Naive thymus-derived CD4-positive, alpha-beta T cell (primary cell): ENCODE results near the gene EYA2. TPM values are rescaled to one million over a fixed set of nuclear protein-coding genes. Genes with fewer than 3 reads are reported as not detected.

ENCODE experiments used
- ATAC-seq: fragments of 150-1000 bp; cut with Tn5 transposase; 2 replicates; pipeline ENCODE4 v1.10.0; 2021; ENCODE audit warnings: mild to moderate bottlenecking, moderate library complexity
- CTCF ChIA-PET: fragments of 350-600 bp; sonication (Branson Sonifier 250); formaldehyde crosslinking; loops from one replicate; lab custom pipeline; 2021; ENCODE audit warnings: antibody characterized with exemption; lab: Charles Lee
- POLR2A ChIA-PET: fragments of 350-600 bp; sonication (Branson Sonifier 250); formaldehyde crosslinking; loops from one replicate; lab custom pipeline; 2021; ENCODE audit warnings: antibody characterized with exemption, inconsistent platforms; lab: Charles Lee
- DNase-seq, 9 donors: peaks; one replicate each; pipeline versions ENCODE4 v3.0.0 to v3.0.0-alpha.2; 2020 to 2022; ENCODE audit warnings: mixed read lengths in 1 of 9
- H3K27ac ChIP-seq: one replicate; pipeline ENCODE4 v1.7.0; 2013; ENCODE audit warnings: mild to moderate bottlenecking, low read depth, low read length, moderate library complexity
- H3K27me3 ChIP-seq, 2 donors: one replicate each; pipeline ENCODE4 v1.7.0; 2013; ENCODE audit warnings: low read length in 2 of 2, mild to moderate bottlenecking in 2 of 2, moderate library complexity in 2 of 2; ENCODE audit not compliant: control insufficient read depth in 2 of 2, insufficient read depth in 2 of 2
- H3K36me3 ChIP-seq, 3 experiments: 1 replicate in 2 of 3; 2 replicates in 1 of 3; pipeline ENCODE4 v1.7.0; 2013; ENCODE audit warnings: low read length in 3 of 3, mild to moderate bottlenecking in 3 of 3, moderate library complexity in 1 of 3; ENCODE audit not compliant: insufficient read depth in 3 of 3, control insufficient read depth in 2 of 3
- H3K4me1 ChIP-seq, 2 donors: one replicate each; pipeline ENCODE4 v1.7.0; 2013; ENCODE audit warnings: low read length in 2 of 2, mild to moderate bottlenecking in 2 of 2, moderate library complexity in 1 of 2; ENCODE audit not compliant: control insufficient read depth in 2 of 2, insufficient read depth in 2 of 2
- H3K4me3 ChIP-seq: 2 replicates; pipeline ENCODE4 v1.7.0; 2013; ENCODE audit warnings: mild to moderate bottlenecking, low read length
- H3K9me3 ChIP-seq, 3 experiments: 1 replicate in 2 of 3; 2 replicates in 1 of 3; pipeline ENCODE4 v1.7.0; 2013; ENCODE audit warnings: low read length in 3 of 3; ENCODE audit not compliant: control insufficient read depth in 2 of 3
- H3K27ac Mint-ChIP-seq, 9 donors: one replicate each; pipeline ENCODE4 v1.8.0; 2020 to 2022; ENCODE audit warnings: mixed read lengths in 9 of 9, mild to moderate bottlenecking in 8 of 9, moderate library complexity in 5 of 9, inconsistent platforms in 2 of 9
- H3K27me3 Mint-ChIP-seq, 5 donors: one replicate each; pipeline ENCODE4 v1.8.0; 2021 to 2022; ENCODE audit warnings: mixed read lengths in 5 of 5, mild to moderate bottlenecking in 1 of 5
- H3K36me3 Mint-ChIP-seq, 5 donors: one replicate each; pipeline ENCODE4 v1.8.0; 2020 to 2022; ENCODE audit warnings: mixed read lengths in 5 of 5, mild to moderate bottlenecking in 3 of 5, inconsistent platforms in 1 of 5
- H3K4me1 Mint-ChIP-seq, 7 donors: one replicate each; pipeline ENCODE4 v1.8.0; 2020 to 2022; ENCODE audit warnings: mixed read lengths in 7 of 7, mild to moderate bottlenecking in 3 of 7, inconsistent platforms in 1 of 7
- H3K4me3 Mint-ChIP-seq, 10 donors: one replicate each; pipeline ENCODE4 v1.8.0; 2020 to 2022; ENCODE audit warnings: mild to moderate bottlenecking in 10 of 10, mixed read lengths in 10 of 10, moderate library complexity in 6 of 10, inconsistent platforms in 2 of 10
- H3K9me3 Mint-ChIP-seq, 11 donors: one replicate each; pipeline ENCODE4 v1.8.0; 2020 to 2022; ENCODE audit warnings: mixed read lengths in 11 of 11, mild to moderate bottlenecking in 4 of 11, inconsistent platforms in 1 of 11, moderate library complexity in 1 of 11
- intact Hi-C, 2 donors: fragments of 100-400 bp; cut with micrococcal nuclease; formaldehyde crosslinking; loops; one replicate each; pipeline ENCODE4 v1.15.1; 2023
- polyA plus RNA-seq, 2 donors: library from polyadenylated mRNA; unstranded; fragments of 300-500 nt; fragmentation: Illumina TruSeq; gene quantifications; one replicate each; pipeline ENCODE4 v1.2.3, GENCODE V29; 2021
- total RNA-seq, 6 experiments: library from RNA in 5 of 6; stranded (reverse) in 5 of 6; gene quantifications; 1 replicate in 5 of 6; 2 replicates in 1 of 6; pipeline ENCODE4 v1.2.3 and lab custom pipeline; 2021 to 2026

The EYA2 gene
- total and polyA plus RNA-seq, 7 experiments from 2014 or later, result 0.16 TPM; not detected in 6

DNA sequence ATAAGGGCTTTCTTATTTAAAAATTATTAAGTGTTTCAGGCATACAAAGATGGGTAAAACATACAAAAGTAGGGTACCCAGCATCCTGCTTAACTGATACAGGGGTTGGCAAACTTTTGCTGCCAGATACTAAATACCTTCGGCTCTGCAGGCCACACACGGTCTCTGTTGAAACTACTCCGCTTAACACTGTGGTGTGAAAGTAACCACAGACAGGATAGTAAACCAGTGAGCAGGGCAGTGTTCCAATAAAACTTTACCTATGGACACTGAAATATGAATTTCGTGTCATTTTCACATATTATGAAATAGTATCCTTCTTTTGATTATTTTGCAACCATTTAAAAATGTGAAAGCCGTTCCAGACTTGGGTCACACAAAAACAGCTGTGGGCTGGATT, 92.4 kb downstream of the EYA2 start:
- Mint-ChIP-seq H3K27me3 (peaks cover 23 to 43% (median 30%) of the 10 kb centered on the region in 5 donors), H3K4me3 (no peak overlapping the region), H3K4me1 (peaks cover 0 to 32% (median 0%) of the 10 kb centered on the region in 7 donors), H3K36me3 (peaks cover 0 to 24% (median 4%) of the 10 kb centered on the region in 5 donors), H3K9me3 (peaks cover 4 to 25% (median 15%) of the 10 kb centered on the region in 11 donors), H3K27ac (no peak overlapping the region)
- ATAC-seq (no peak), DNase-seq (no peak)
- ChIA-PET CTCF (no interaction called here), POLR2A (no interaction called here)
- H3K36me3 ChIP-seq, result no peaks in the 10 kb centered on the region
- no peaks in the 10 kb centered on the region for H3K4me1 ChIP-seq
- H3K9me3 ChIP-seq, result peaks cover 0 to 9% (median 0%) of the 10 kb centered on the region in 3 experiments
- H3K27me3 ChIP-seq, result no peaks in the 10 kb centered on the region
- no peak overlapping the region for H3K27ac ChIP-seq
- no peak overlapping the region for H3K4me3 ChIP-seq
- intact Hi-C loops, result no loop called here

DNA sequence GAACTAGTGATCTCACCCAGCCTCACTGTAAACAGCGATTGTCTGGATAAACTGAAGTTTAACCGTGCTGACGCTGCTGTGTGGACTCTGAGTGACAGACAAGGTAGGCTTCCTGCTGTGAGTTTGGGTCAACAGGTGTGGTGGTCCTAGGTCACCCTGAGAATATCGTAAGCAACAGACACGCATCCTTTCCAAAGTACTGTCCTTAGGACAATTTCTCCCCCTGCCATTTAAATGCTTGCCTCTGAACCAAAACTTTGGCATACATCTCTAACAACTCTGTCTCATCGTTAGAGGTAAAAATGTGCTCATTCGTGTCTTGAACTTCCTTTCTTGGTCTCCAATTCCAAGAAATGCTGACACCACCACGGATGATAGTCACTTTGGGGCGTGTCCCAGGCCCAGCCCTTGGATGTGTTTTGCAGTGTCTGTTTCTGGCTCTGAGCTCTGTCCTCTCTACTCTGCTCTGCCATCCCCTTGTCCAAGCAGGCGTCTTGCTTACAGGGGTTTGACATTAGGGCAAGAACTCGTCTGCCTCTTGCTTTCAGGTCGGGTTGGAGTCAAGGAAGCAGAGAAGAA, 95.5 kb downstream of the EYA2 start:
- H3K4me1 ChIP-seq, result no peaks in the 10 kb centered on the region
- Mint-ChIP-seq H3K27me3 (peaks cover 10 to 39% (median 26%) of the 10 kb centered on the region in 5 donors), H3K36me3 (peaks cover 0 to 25% (median 0%) of the 10 kb centered on the region in 5 donors), H3K9me3 (peaks cover 0 to 5% (median 0%) of the 10 kb centered on the region in 11 donors), H3K4me1 (peaks cover 0 to 56% (median 8%) of the 10 kb centered on the region in 7 donors), H3K27ac (peak overlapping the region in 1 of 9 donors; percentile 97), H3K4me3 (peak overlapping the region in 1 of 10 donors; percentile 69)
- no peaks in the 10 kb centered on the region for H3K9me3 ChIP-seq
- ATAC-seq, result no peak
- peak in 1 of 9 donors; percentile 54 for DNase-seq
- H3K4me3 ChIP-seq, result no peak overlapping the region
- CTCF ChIA-PET, result no interaction called here
- no peaks in the 10 kb centered on the region for H3K27me3 ChIP-seq
- H3K27ac ChIP-seq, result no peak overlapping the region
- intact Hi-C loops, result loop anchor here in 1 of 2 donors (5.0 to 10.0 kb wide), 2 partner anchors 305 to 497 kb away; partner anchors contain the start of gene TP53RK
- POLR2A ChIA-PET, result no interaction called here
- no peaks in the 10 kb centered on the region for H3K36me3 ChIP-seq

DNA sequence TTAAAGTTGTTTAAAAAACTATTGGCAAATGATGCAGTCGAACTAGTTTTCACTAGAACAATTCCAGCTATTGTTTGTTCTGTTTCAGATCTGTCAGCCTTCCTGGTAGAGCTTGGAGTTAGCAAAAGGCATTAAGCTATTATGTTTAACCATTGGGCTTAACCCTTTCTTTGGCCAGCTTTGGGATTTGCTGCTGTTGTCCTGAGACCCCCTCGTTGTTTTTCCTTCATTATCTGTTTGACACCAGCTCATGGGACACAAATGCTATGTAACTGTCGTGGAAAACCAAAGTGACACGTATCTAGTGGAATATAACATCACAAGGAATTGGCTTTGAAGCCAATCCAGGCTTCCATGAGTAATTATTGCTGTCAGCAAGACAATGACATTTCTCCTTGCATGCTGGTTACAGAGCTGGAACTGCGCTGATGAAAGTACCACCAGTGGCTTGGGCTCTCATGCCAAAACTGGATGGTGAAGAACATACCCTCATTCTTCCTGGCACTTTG, 96.0 kb downstream of the EYA2 start:
- DNase-seq (no peak), ATAC-seq (no peak)
- Mint-ChIP-seq H3K9me3 (peaks cover 0 to 5% (median 0%) of the 10 kb centered on the region in 11 donors), H3K36me3 (peaks cover 0 to 25% (median 0%) of the 10 kb centered on the region in 5 donors), H3K27ac (peak overlapping the region in 1 of 9 donors; percentile 97), H3K4me1 (peaks cover 0 to 58% (median 8%) of the 10 kb centered on the region in 7 donors), H3K27me3 (peaks cover 7 to 34% (median 22%) of the 10 kb centered on the region in 5 donors), H3K4me3 (peak overlapping the region in 1 of 10 donors; percentile 69)
- ChIA-PET CTCF (no interaction called here), POLR2A (no interaction called here)
- Histone ChIP-seq H3K4me3 (no peak overlapping the region), H3K36me3 (no peaks in the 10 kb centered on the region), H3K27ac (no peak overlapping the region), H3K27me3 (no peaks in the 10 kb centered on the region), H3K9me3 (no peaks in the 10 kb centered on the region), H3K4me1 (no peaks in the 10 kb centered on the region)
- intact Hi-C loops, result loop anchor here in 1 of 2 donors (5.0 to 10.0 kb wide), 2 partner anchors 306 to 497 kb away; partner anchors contain the start of gene TP53RK

DNA sequence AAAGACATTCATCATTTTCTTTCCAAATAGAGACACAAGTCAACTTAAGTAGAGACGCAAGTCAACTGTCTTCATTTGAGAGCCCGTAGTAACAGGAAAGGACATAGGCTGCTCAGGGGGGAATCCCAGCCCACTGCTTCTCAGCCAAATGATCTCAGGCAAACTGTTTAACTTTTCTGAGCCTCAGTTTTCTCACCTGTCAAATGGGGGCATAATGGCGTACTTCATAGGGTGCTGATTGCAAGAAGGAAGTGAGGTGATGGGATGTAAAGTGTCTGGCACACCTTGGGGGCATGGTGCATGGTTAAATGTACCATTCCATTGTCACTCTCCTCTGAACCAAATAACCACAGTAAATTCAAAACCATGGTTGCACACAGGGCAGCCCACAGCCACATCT, 96.5 kb downstream of the EYA2 start:
- Histone ChIP-seq H3K9me3 (no peaks in the 10 kb centered on the region), H3K4me1 (no peaks in the 10 kb centered on the region), H3K36me3 (no peaks in the 10 kb centered on the region), H3K4me3 (no peak overlapping the region), H3K27me3 (no peaks in the 10 kb centered on the region), H3K27ac (no peak overlapping the region)
- H3K27me3 Mint-ChIP-seq, result peaks cover 7 to 34% (median 22%) of the 10 kb centered on the region in 5 donors
- peaks cover 0 to 62% (median 8%) of the 10 kb centered on the region in 7 donors for H3K4me1 Mint-ChIP-seq
- H3K4me3 Mint-ChIP-seq, result peak overlapping the region in 1 of 10 donors; percentile 69
- H3K9me3 Mint-ChIP-seq, result peaks cover 0 to 5% (median 0%) of the 10 kb centered on the region in 11 donors
- ATAC-seq, result no peak
- intact Hi-C loops, result loop anchor here in 1 of 2 donors (5.0 to 10.0 kb wide), 2 partner anchors 306 to 496 kb away; partner anchors contain the start of gene TP53RK
- H3K36me3 Mint-ChIP-seq, result peaks cover 0 to 25% (median 0%) of the 10 kb centered on the region in 5 donors
- peak overlapping the region in 1 of 9 donors; percentile 97 for H3K27ac Mint-ChIP-seq
- ChIA-PET CTCF (no interaction called here), POLR2A (no interaction called here)
- no peak for DNase-seq

DNA sequence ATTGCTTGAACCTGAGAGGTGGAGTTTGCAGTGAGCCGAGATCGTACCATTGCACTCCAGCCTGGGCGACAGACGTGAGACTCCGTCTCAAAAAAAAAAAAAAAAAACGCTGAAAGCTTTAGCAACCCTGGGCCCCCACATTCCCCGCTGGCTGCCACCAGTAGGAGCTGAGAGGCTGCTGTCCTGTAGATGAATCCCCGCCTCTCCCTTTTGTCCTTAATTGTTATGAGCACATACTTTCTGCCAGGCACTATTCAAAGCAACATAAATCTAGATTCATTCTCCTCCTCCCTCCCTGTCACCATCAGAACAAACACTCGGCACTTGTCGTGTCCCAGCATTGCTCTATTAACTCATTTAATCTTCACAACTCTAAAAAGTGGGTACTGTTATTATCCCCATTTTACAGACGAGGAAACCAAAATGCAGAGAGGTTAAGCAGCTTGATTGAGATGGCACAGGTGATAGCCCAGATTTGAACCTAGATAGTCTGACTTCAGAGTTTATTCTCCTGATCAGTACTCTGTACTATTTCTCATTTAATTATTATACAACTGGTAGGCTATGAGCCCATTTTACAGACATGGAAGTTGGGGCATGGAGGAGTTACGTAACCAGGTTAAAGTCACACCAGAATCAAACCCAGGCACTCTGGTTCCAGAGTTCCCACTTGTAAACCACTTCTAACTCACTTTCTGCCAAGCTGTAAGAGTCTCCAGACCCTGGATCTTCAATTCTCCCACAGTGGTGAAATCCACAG, 97.4 kb downstream of the EYA2 start:
- Histone ChIP-seq H3K36me3 (no peaks in the 10 kb centered on the region), H3K9me3 (no peaks in the 10 kb centered on the region), H3K4me1 (no peaks in the 10 kb centered on the region), H3K27ac (no peak overlapping the region), H3K27me3 (no peaks in the 10 kb centered on the region), H3K4me3 (no peak overlapping the region)
- Mint-ChIP-seq H3K9me3 (peaks cover 0 to 5% (median 0%) of the 10 kb centered on the region in 11 donors), H3K4me1 (peaks cover 0 to 69% (median 8%) of the 10 kb centered on the region in 7 donors), H3K27ac (peak overlapping the region in 1 of 9 donors; percentile 85), H3K4me3 (peak overlapping the region in 1 of 10 donors; percentile 55), H3K36me3 (peaks cover 0 to 23% (median 0%) of the 10 kb centered on the region in 5 donors), H3K27me3 (peaks cover 5 to 38% (median 22%) of the 10 kb centered on the region in 5 donors)
- ATAC-seq, result no peak
- intact Hi-C loops, result loop anchor here in 1 of 2 donors (5.0 to 10.0 kb wide), 2 partner anchors 307 to 495 kb away; partner anchors contain the start of gene TP53RK
- no peak for DNase-seq
- ChIA-PET CTCF (no interaction called here), POLR2A (no interaction called here)

DNA sequence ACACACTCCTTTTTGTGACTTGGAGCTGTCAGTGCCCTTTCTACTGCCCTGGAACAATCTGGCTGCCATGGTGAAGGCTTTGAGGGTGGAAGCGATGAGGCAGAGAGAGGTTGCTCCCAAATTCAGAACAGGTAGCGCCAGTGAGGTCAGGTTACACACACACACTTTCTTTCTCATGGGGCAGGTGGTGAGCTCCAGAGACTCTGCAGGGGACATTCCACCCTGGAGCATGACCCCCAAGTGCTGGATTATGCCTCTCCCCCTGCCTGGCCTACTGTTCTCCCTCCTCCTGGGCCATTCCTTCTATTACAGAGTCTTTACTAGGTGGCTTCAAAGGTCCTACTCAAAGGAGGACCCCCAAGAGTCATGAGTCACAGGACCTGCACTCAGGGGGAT, 98.0 kb downstream of the EYA2 start:
- Mint-ChIP-seq H3K36me3 (peaks cover 0 to 21% (median 0%) of the 10 kb centered on the region in 5 donors), H3K27me3 (peaks cover 2 to 34% (median 23%) of the 10 kb centered on the region in 5 donors), H3K4me1 (peaks cover 0 to 69% (median 8%) of the 10 kb centered on the region in 7 donors), H3K27ac (peak overlapping the region in 1 of 9 donors; percentile 73), H3K9me3 (peaks cover 0 to 5% (median 0%) of the 10 kb centered on the region in 11 donors), H3K4me3 (no peak overlapping the region)
- no peak for DNase-seq
- no peak for ATAC-seq
- no peak overlapping the region for H3K4me3 ChIP-seq
- no peaks in the 10 kb centered on the region for H3K9me3 ChIP-seq
- no peaks in the 10 kb centered on the region for H3K27me3 ChIP-seq
- intact Hi-C loops, result loop anchor here in 1 of 2 donors (5.0 to 10.0 kb wide), 2 partner anchors 308 to 495 kb away; partner anchors contain the start of gene TP53RK
- POLR2A ChIA-PET, result no interaction called here
- CTCF ChIA-PET, result no interaction called here
- no peak overlapping the region for H3K27ac ChIP-seq
- H3K4me1 ChIP-seq, result no peaks in the 10 kb centered on the region
- no peaks in the 10 kb centered on the region for H3K36me3 ChIP-seq
